GM23338 (cell line): ENCODE data around the gene DNAJC10.

ENCODE experiments used
- CREB1 ChIP-seq: fragments of 250-450 bp; sonication (Bioruptor Pico); IDR thresholded peaks from 2 replicates; pipeline ENCODE4 v1.5.0; 2020; ENCODE audit warnings: low read depth, mild to moderate bottlenecking, moderate library complexity
- CTCF ChIP-seq, 2 experiments: fragments of 200-600 bp in 1 of 2; sonication (generic) in 1 of 2; conservative IDR thresholded peaks; 2 replicates each; pipeline versions ENCODE4 v1.5.1 to v1.6.1; 2016 to 2017; ENCODE audit warnings: antibody characterized with exemption in 2 of 2, low read depth in 2 of 2, mild to moderate bottlenecking in 2 of 2, moderate library complexity in 1 of 2
- EZH2 ChIP-seq: fragments of 200-600 bp; sonication (generic); IDR thresholded peaks from one replicate; pipeline ENCODE4 v1.8.0; 2017; ENCODE audit warnings: antibody characterized with exemption, mild to moderate bottlenecking, low read depth; ENCODE audit not compliant: unreplicated experiment
- NANOG ChIP-seq: IDR thresholded peaks from 2 replicates; pipeline ENCODE4 v1.6.1; 2016; ENCODE audit warnings: antibody characterized with exemption, borderline replicate concordance
- POLR2AphosphoS5 ChIP-seq: IDR thresholded peaks from 2 replicates; pipeline ENCODE4 v1.6.1; 2016; ENCODE audit warnings: antibody characterized with exemption, low read depth
- REST ChIP-seq: IDR thresholded peaks from one replicate; pipeline ENCODE4 v1.6.1; 2018; ENCODE audit warnings: antibody characterized with exemption; ENCODE audit not compliant: unreplicated experiment
- ZNF114 ChIP-seq: fragments of 250-450 bp; sonication (Bioruptor Pico); IDR thresholded peaks from 2 replicates; pipeline ENCODE4 v1.5.0; 2020; ENCODE audit warnings: mild to moderate bottlenecking, moderate library complexity

GRCh38 chr2:182744490-182744889 lies 28.4 kb downstream of the DNAJC10 start:
- TF ChIP-seq CTCF (conservative IDR thresholded peaks at IDR 0.05; ENCODE audit: low read depth in 2 of 2) (no peak), POLR2AphosphoS5 (no peak), EZH2 (no peak), ZNF114 (no peak), CREB1 (CRISPR knock-in tag) (no peak), REST (no peak), NANOG (no peak)
